Smooth muscle cell (in vitro differentiated cells): ENCODE results near the gene ABHD17A. TPM values are rescaled to one million over a fixed set of nuclear protein-coding genes. Genes with fewer than 3 reads are reported as not detected.

Source experiments
- DNase-seq: peaks from one replicate; lab custom pipeline; 2025; ENCODE audit not compliant: unreplicated experiment; lab: John Stamatoyannopoulos, UW
- H2AFZ ChIP-seq: fragments of 200-600 bp; sonication (generic); 2 replicates; pipeline ENCODE4 v1.6.0; 2016; ENCODE audit warnings: antibody characterized with exemption, low read depth, mild to moderate bottlenecking
- H3F3A ChIP-seq: fragments of 200-600 bp; sonication (generic); 2 replicates; pipeline ENCODE4 v1.6.0; 2017; ENCODE audit warnings: antibody characterized with exemption, low read depth
- H3K27ac ChIP-seq: fragments of 200-600 bp; sonication (generic); 2 replicates; pipeline ENCODE4 v1.5.1; 2016; ENCODE audit warnings: low read depth, mild to moderate bottlenecking
- H3K27me3 ChIP-seq: fragments of 200-600 bp; sonication (generic); 2 replicates; pipeline ENCODE4 v1.6.1; 2016; ENCODE audit warnings: low read depth, mild to moderate bottlenecking
- H3K36me3 ChIP-seq: fragments of 200-600 bp; sonication (generic); 2 replicates; pipeline ENCODE4 v1.5.1; 2016; ENCODE audit warnings: low read depth
- H3K4me1 ChIP-seq: fragments of 200-600 bp; sonication (generic); 2 replicates; pipeline ENCODE4 v1.5.1; 2016; ENCODE audit warnings: low read depth
- H3K4me2 ChIP-seq: fragments of 200-600 bp; sonication (generic); 2 replicates; pipeline ENCODE4 v1.6.0; 2016; ENCODE audit warnings: mild to moderate bottlenecking
- H3K4me3 ChIP-seq: fragments of 200-600 bp; sonication (generic); 2 replicates; pipeline ENCODE4 v1.5.1; 2016; ENCODE audit warnings: mild to moderate bottlenecking
- H3K79me2 ChIP-seq: fragments of 200-600 bp; sonication (generic); 2 replicates; pipeline ENCODE4 v1.6.0; 2016; ENCODE audit warnings: low read depth, mild to moderate bottlenecking
- H3K9ac ChIP-seq: fragments of 200-600 bp; sonication (generic); 2 replicates; pipeline ENCODE4 v1.6.0; 2016; ENCODE audit warnings: low read depth
- H3K9me3 ChIP-seq: fragments of 200-600 bp; sonication (generic); replicated peaks from 2 replicates; pipeline ENCODE4 v1.5.1; 2016; ENCODE audit warnings: low read depth
- H4K20me1 ChIP-seq: fragments of 200-600 bp; sonication (generic); 2 replicates; pipeline ENCODE4 v1.6.0; 2016; ENCODE audit warnings: low read depth
- CTCF ChIP-seq: fragments of 200-600 bp; sonication (generic); IDR thresholded peaks from 2 replicates; pipeline ENCODE4 v1.5.1; 2017; ENCODE audit warnings: borderline replicate concordance, mild to moderate bottlenecking, antibody characterized with exemption; ENCODE audit not compliant: insufficient read depth, poor library complexity, severe bottlenecking
- WGBS: methylation state at CpG from one replicate; pipeline ENCODE4 v1.1.7; 2016; ENCODE audit warnings: low lambda C conversion rate; 5-methylcytosine and 5-hydroxymethylcytosine counted together
- polyA plus RNA-seq: library from polyadenylated mRNA; unstranded; fragments of >200 nt; fragmentation: Nextera tagmentation; extraction: Ambion mirVana; gene quantifications from 2 replicates; pipeline ENCODE4 v1.2.1, GENCODE V29; 2016
- total RNA-seq: library from RNA; depleted of rRNA; stranded (reverse); fragments of >200 nt; gene quantifications from 2 replicates; pipeline ENCODE4 v1.2.3, GENCODE V29; 2014

The ABHD17A gene
- total and polyA plus RNA-seq, 2 experiments from 2014 or later = 42.9 to 106 TPM

- DNase-seq = peak; percentile 51
- Histone ChIP-seq H3K27ac (peak overlapping the region; percentile 80), H2AFZ (no peak overlapping the region), H3K4me3 (peak overlapping the region; percentile 34), H3K9ac (peak overlapping the region; percentile 79), H3K4me1 (peaks cover 54% of the 10 kb centered on the region), H3K9me3 (no peaks in the 10 kb centered on the region), H3K36me3 (no peaks in the 10 kb centered on the region), H4K20me1 (peaks cover 68% of the 10 kb centered on the region), H3K4me2 (peak overlapping the region; percentile 100), H3K27me3 (no peaks in the 10 kb centered on the region), H3K79me2 (peaks cover 69% of the 10 kb centered on the region), H3F3A (no peaks in the 10 kb centered on the region)
- 28% methylated on average over 16 of the region's 32 CpGs for WGBS
- TF ChIP-seq CTCF = no peak
Observed at GRCh38 chr19:1860042-1860775, 25.1 kb downstream of the ABHD17A start.

- Histone ChIP-seq H3K4me1 (peaks cover 58% of the 10 kb centered on the region), H3K4me2 (peak overlapping the region; percentile 100)
Observed at GRCh38 chr19:1859331-1859781, 25.9 kb downstream of the ABHD17A start.

GRCh38 chr19:1858412-1859081, 26.7 kb downstream of the ABHD17A start:
- peaks cover 66% of the 10 kb centered on the region for H3K4me1 ChIP-seq
- no peaks in the 10 kb centered on the region for H3K36me3 ChIP-seq
- no peak overlapping the region for H3K9ac ChIP-seq
- no peak overlapping the region for H2AFZ ChIP-seq
- peaks cover 74% of the 10 kb centered on the region for H4K20me1 ChIP-seq
- WGBS = 87% methylated on average over 9 of the region's 10 CpGs
- no peak overlapping the region for H3K4me3 ChIP-seq
- H3K79me2 ChIP-seq = peaks cover 79% of the 10 kb centered on the region
- DNase-seq = no peak
- no peak overlapping the region for H3K27ac ChIP-seq
- no peaks in the 10 kb centered on the region for H3K9me3 ChIP-seq
- H3F3A ChIP-seq = no peaks in the 10 kb centered on the region
- no peaks in the 10 kb centered on the region for H3K27me3 ChIP-seq
- H3K4me2 ChIP-seq = no peak overlapping the region
- no peak for TF ChIP-seq CTCF

More at GRCh38 chr19:1859331-1859781, 25.9 kb downstream of the ABHD17A start:
- DNase-seq = no peak
- Histone ChIP-seq H3K9me3 (no peaks in the 10 kb centered on the region), H3F3A (no peaks in the 10 kb centered on the region), H3K36me3 (no peaks in the 10 kb centered on the region), H2AFZ (no peak overlapping the region), H3K9ac (peak overlapping the region; percentile 79), H3K79me2 (peaks cover 71% of the 10 kb centered on the region), H4K20me1 (peaks cover 72% of the 10 kb centered on the region), H3K27me3 (no peaks in the 10 kb centered on the region), H3K27ac (peak overlapping the region; percentile 80), H3K4me3 (peak overlapping the region; percentile 28)
- WGBS = 22% methylated on average over 17 of the region's 18 CpGs
- no peak for TF ChIP-seq CTCF
